ENCODE data around the gene ZNF521. TPM values are rescaled to one million over a fixed set of nuclear protein-coding genes. Genes with fewer than 3 reads are reported as not detected.

Gene ZNF521
- total RNA-seq, 1 experiment from 2014 or later, result 5.1 TPM

- peak; percentile 10 for DNase-seq
- Histone ChIP-seq H3K27me3 (ENCODE audit: control insufficient read depth, insufficient read depth, low read length) (no peaks in the 10 kb centered on the region), H3K4me3 (ENCODE audit: insufficient read depth, low read depth, low read length) (no peak overlapping the region), H3K36me3 (replicated peaks; ENCODE audit: control insufficient read depth, insufficient read depth, low read length) (no peaks in the 10 kb centered on the region)
These were observed 230.5 kb downstream of the ZNF521 start for GRCh38 chr18:25121442-25121841.

GRCh38 chr18:25113566-25113965, 238.4 kb downstream of the ZNF521 start:
- no peaks in the 10 kb centered on the region for H3K36me3 ChIP-seq (replicated peaks; ENCODE audit: control insufficient read depth, insufficient read depth, low read length)
- H3K4me3 ChIP-seq (ENCODE audit: insufficient read depth, low read depth, low read length), result no peak overlapping the region
- no peaks in the 10 kb centered on the region for H3K27me3 ChIP-seq (ENCODE audit: control insufficient read depth, insufficient read depth, low read length)
- DNase-seq, result no peak

GRCh38 chr18:25112821-25113434, 239.0 kb downstream of the ZNF521 start:
- Histone ChIP-seq H3K4me3 (ENCODE audit: insufficient read depth, low read depth, low read length) (no peak overlapping the region), H3K36me3 (replicated peaks; ENCODE audit: control insufficient read depth, insufficient read depth, low read length) (no peaks in the 10 kb centered on the region), H3K27me3 (ENCODE audit: control insufficient read depth, insufficient read depth, low read length) (no peaks in the 10 kb centered on the region)
- peak; percentile 11 for DNase-seq

- H3K36me3 ChIP-seq (replicated peaks; ENCODE audit: control insufficient read depth, insufficient read depth, low read length), result no peaks in the 10 kb centered on the region
These were observed 240.3 kb downstream of the ZNF521 start for GRCh38 chr18:25111377-25112288.

GRCh38 chr18:25109484-25109883, 242.5 kb downstream of the ZNF521 start:
- Histone ChIP-seq H3K4me3 (ENCODE audit: insufficient read depth, low read depth, low read length) (no peak overlapping the region), H3K27me3 (ENCODE audit: control insufficient read depth, insufficient read depth, low read length) (no peaks in the 10 kb centered on the region), H3K36me3 (replicated peaks; ENCODE audit: control insufficient read depth, insufficient read depth, low read length) (no peaks in the 10 kb centered on the region)
- no peak for DNase-seq

More at GRCh38 chr18:25111377-25112288, 240.3 kb downstream of the ZNF521 start:
- DNase-seq, result no peak
- H3K4me3 ChIP-seq (ENCODE audit: insufficient read depth, low read depth, low read length), result no peak overlapping the region
- no peaks in the 10 kb centered on the region for H3K27me3 ChIP-seq (ENCODE audit: control insufficient read depth, insufficient read depth, low read length)

GRCh38 chr18:25103468-25104155, 248.4 kb downstream of the ZNF521 start:
- Histone ChIP-seq H3K36me3 (replicated peaks; ENCODE audit: control insufficient read depth, insufficient read depth, low read length) (no peaks in the 10 kb centered on the region), H3K27me3 (ENCODE audit: control insufficient read depth, insufficient read depth, low read length) (no peaks in the 10 kb centered on the region), H3K4me3 (ENCODE audit: insufficient read depth, low read depth, low read length) (no peak overlapping the region)
- DNase-seq, result no peak

- DNase-seq, result no peak
- Histone ChIP-seq H3K4me3 (ENCODE audit: insufficient read depth, low read depth, low read length) (no peak overlapping the region), H3K27me3 (ENCODE audit: control insufficient read depth, insufficient read depth, low read length) (no peaks in the 10 kb centered on the region)
These were observed 249.3 kb downstream of the ZNF521 start for GRCh38 chr18:25102662-25103061.

GRCh38 chr18:25100418-25100817, 251.5 kb downstream of the ZNF521 start:
- Histone ChIP-seq H3K4me3 (ENCODE audit: insufficient read depth, low read depth, low read length) (no peak overlapping the region), H3K36me3 (replicated peaks; ENCODE audit: control insufficient read depth, insufficient read depth, low read length) (no peaks in the 10 kb centered on the region), H3K27me3 (ENCODE audit: control insufficient read depth, insufficient read depth, low read length) (no peaks in the 10 kb centered on the region)
- DNase-seq, result no peak

More at GRCh38 chr18:25102662-25103061, 249.3 kb downstream of the ZNF521 start:
- H3K36me3 ChIP-seq (replicated peaks; ENCODE audit: control insufficient read depth, insufficient read depth, low read length), result no peaks in the 10 kb centered on the region

- no peaks in the 10 kb centered on the region for H3K36me3 ChIP-seq (replicated peaks; ENCODE audit: control insufficient read depth, insufficient read depth, low read length)
- no peak for DNase-seq
- H3K27me3 ChIP-seq (ENCODE audit: control insufficient read depth, insufficient read depth, low read length), result no peaks in the 10 kb centered on the region
- no peak overlapping the region for H3K4me3 ChIP-seq (ENCODE audit: insufficient read depth, low read depth, low read length)
These were observed 252.1 kb downstream of the ZNF521 start for GRCh38 chr18:25099895-25100294.

- Histone ChIP-seq H3K27me3 (ENCODE audit: control insufficient read depth, insufficient read depth, low read length) (no peaks in the 10 kb centered on the region), H3K36me3 (replicated peaks; ENCODE audit: control insufficient read depth, insufficient read depth, low read length) (no peaks in the 10 kb centered on the region), H3K4me3 (ENCODE audit: insufficient read depth, low read depth, low read length) (no peak overlapping the region)
- no peak for DNase-seq
These were observed 254.4 kb downstream of the ZNF521 start for GRCh38 chr18:25097569-25098056.

- Histone ChIP-seq H3K36me3 (replicated peaks; ENCODE audit: control insufficient read depth, insufficient read depth, low read length) (no peaks in the 10 kb centered on the region), H3K27me3 (ENCODE audit: control insufficient read depth, insufficient read depth, low read length) (no peaks in the 10 kb centered on the region), H3K4me3 (ENCODE audit: insufficient read depth, low read depth, low read length) (no peak overlapping the region)
- no peak for DNase-seq
These were observed 254.9 kb downstream of the ZNF521 start for GRCh38 chr18:25097057-25097456.

- DNase-seq, result no peak
- H3K27me3 ChIP-seq (ENCODE audit: control insufficient read depth, insufficient read depth, low read length), result no peaks in the 10 kb centered on the region
- no peaks in the 10 kb centered on the region for H3K36me3 ChIP-seq (replicated peaks; ENCODE audit: control insufficient read depth, insufficient read depth, low read length)
- H3K4me3 ChIP-seq (ENCODE audit: insufficient read depth, low read depth, low read length), result no peak overlapping the region
These were observed 258.8 kb downstream of the ZNF521 start for GRCh38 chr18:25093141-25093540.

GRCh38 chr18:25089470-25089869, 262.5 kb downstream of the ZNF521 start:
- H3K4me3 ChIP-seq (ENCODE audit: insufficient read depth, low read depth, low read length), result no peak overlapping the region
- H3K36me3 ChIP-seq (replicated peaks; ENCODE audit: control insufficient read depth, insufficient read depth, low read length), result no peaks in the 10 kb centered on the region
- DNase-seq, result no peak
- no peaks in the 10 kb centered on the region for H3K27me3 ChIP-seq (ENCODE audit: control insufficient read depth, insufficient read depth, low read length)

GRCh38 chr18:25086876-25087275, 265.1 kb downstream of the ZNF521 start:
- H3K4me3 ChIP-seq (ENCODE audit: insufficient read depth, low read depth, low read length), result no peak overlapping the region
- H3K36me3 ChIP-seq (replicated peaks; ENCODE audit: control insufficient read depth, insufficient read depth, low read length), result no peaks in the 10 kb centered on the region
- no peak for DNase-seq
- H3K27me3 ChIP-seq (ENCODE audit: control insufficient read depth, insufficient read depth, low read length), result no peaks in the 10 kb centered on the region

All from H7 (cell line).